Neural progenitor cell (in vitro differentiated cells): Measurements from ENCODE around the gene MYL10. TPM values are rescaled to one million over a fixed set of nuclear protein-coding genes. Genes with fewer than 3 reads are reported as not detected.

Experiments
- DNase-seq: peaks from one replicate; pipeline ENCODE4 v3.0.0-alpha.2; 2016; ENCODE audit warnings: low spot score
- H2AFZ ChIP-seq: fragments of 200-600 bp; sonication (generic); replicated peaks from 2 replicates; pipeline ENCODE4 v1.6.1; 2016; ENCODE audit warnings: antibody characterized with exemption
- H3F3A ChIP-seq: fragments of 200-600 bp; sonication (generic); 2 replicates; pipeline ENCODE4 v1.6.1; 2016; ENCODE audit warnings: antibody characterized with exemption, low read depth
- H3K27ac ChIP-seq: fragments of 200-600 bp; sonication (generic); 2 replicates; pipeline ENCODE4 v1.5.1; 2016; ENCODE audit warnings: mild to moderate bottlenecking
- H3K27me3 ChIP-seq: fragments of 200-600 bp; sonication (generic); 2 replicates; pipeline ENCODE4 v1.6.1; 2016; ENCODE audit warnings: mild to moderate bottlenecking, moderate library complexity
- H3K36me3 ChIP-seq: fragments of 200-600 bp; sonication (generic); 2 replicates; pipeline ENCODE4 v1.5.1; 2016
- H3K4me1 ChIP-seq: fragments of 200-600 bp; sonication (generic); 2 replicates; pipeline ENCODE4 v1.6.1; 2016; ENCODE audit warnings: mixed run types
- H3K4me2 ChIP-seq: fragments of 200-600 bp; sonication (generic); 2 replicates; pipeline ENCODE4 v1.6.1; 2016
- H3K4me3 ChIP-seq: fragments of 200-600 bp; sonication (generic); 2 replicates; pipeline ENCODE4 v1.5.1; 2016
- H3K79me2 ChIP-seq: fragments of 200-600 bp; sonication (generic); 2 replicates; pipeline ENCODE4 v1.6.1; 2016; ENCODE audit warnings: low read depth
- H3K9ac ChIP-seq: fragments of 200-600 bp; sonication (generic); 2 replicates; pipeline ENCODE4 v1.6.1; 2016
- H3K9me3 ChIP-seq: fragments of 200-600 bp; sonication (generic); 2 replicates; pipeline ENCODE4 v1.5.1; 2016; ENCODE audit warnings: low read depth
- H4K20me1 ChIP-seq: fragments of 200-600 bp; sonication (generic); 2 replicates; pipeline ENCODE4 v1.6.1; 2016; ENCODE audit warnings: low read depth
- H3K27ac Mint-ChIP-seq: 3 replicates; pipeline ENCODE4 v1.8.0; 2021; ENCODE audit warnings: mixed read lengths
- H3K27me3 Mint-ChIP-seq: 2 replicates; pipeline ENCODE4 v1.8.0; 2022; ENCODE audit warnings: low read depth, mild to moderate bottlenecking, inconsistent platforms, moderate library complexity, mixed read lengths; ENCODE audit not compliant: insufficient read depth
- H3K36me3 Mint-ChIP-seq: 3 replicates; pipeline ENCODE4 v1.8.0; 2021; ENCODE audit warnings: mixed read lengths
- H3K4me1 Mint-ChIP-seq: 3 replicates; pipeline ENCODE4 v1.8.0; 2021; ENCODE audit warnings: mixed read lengths
- H3K4me3 Mint-ChIP-seq: 3 replicates; pipeline ENCODE4 v1.8.0; 2021; ENCODE audit warnings: mild to moderate bottlenecking, moderate library complexity, mixed read lengths
- H3K9me3 Mint-ChIP-seq: 3 replicates; pipeline ENCODE4 v1.8.0; 2020; ENCODE audit warnings: mixed read lengths
- CTCF ChIP-seq: fragments of 200-600 bp; sonication (generic); IDR thresholded peaks from 2 replicates; pipeline ENCODE4 v1.5.1; 2017; ENCODE audit warnings: antibody characterized with exemption, mild to moderate bottlenecking
- EZH2 ChIP-seq: fragments of 200-600 bp; sonication (generic); IDR thresholded peaks from 2 replicates; pipeline ENCODE4 v1.6.1; 2017; ENCODE audit warnings: antibody characterized with exemption, mild to moderate bottlenecking, moderate library complexity
- EZH2phosphoT487 ChIP-seq: fragments of 200-600 bp; sonication (generic); IDR thresholded peaks from 2 replicates; pipeline ENCODE4 v1.6.1; 2017; ENCODE audit warnings: antibody characterized with exemption
- total RNA-seq: library from RNA; depleted of rRNA; stranded (reverse); fragments of >200 nt; gene quantifications from 2 replicates; pipeline ENCODE4 v1.2.3, GENCODE V29; 2015; ENCODE audit warnings: low replicate concordance

MYL10 gene
- total RNA-seq, 1 donor from 2014 or later, result not detected

- TF ChIP-seq CTCF (no peak), EZH2phosphoT487 (no peak), EZH2 (no peak)
- no peak overlapping the region for H3K27ac ChIP-seq
- H4K20me1 ChIP-seq, result no peaks in the 10 kb centered on the region
- H3K9me3 ChIP-seq, result no peaks in the 10 kb centered on the region
- H2AFZ ChIP-seq, result no peak overlapping the region
- Mint-ChIP-seq H3K27ac (no peak overlapping the region), H3K36me3 (no peaks in the 10 kb centered on the region), H3K27me3 (peaks cover 7% of the 10 kb centered on the region), H3K4me1 (peaks cover 6% of the 10 kb centered on the region), H3K9me3 (peaks cover 14% of the 10 kb centered on the region), H3K4me3 (no peak overlapping the region)
- H3K9ac ChIP-seq, result no peak overlapping the region
- H3F3A ChIP-seq, result no peaks in the 10 kb centered on the region
- H3K4me3 ChIP-seq, result no peak overlapping the region
- no peak overlapping the region for H3K4me2 ChIP-seq
- no peaks in the 10 kb centered on the region for H3K4me1 ChIP-seq
- no peaks in the 10 kb centered on the region for H3K27me3 ChIP-seq
- no peaks in the 10 kb centered on the region for H3K36me3 ChIP-seq
- DNase-seq, result no peak
- no peaks in the 10 kb centered on the region for H3K79me2 ChIP-seq
These were observed 50.5 kb downstream of the MYL10 start for GRCh38 chr7:101578552-101578951.

GRCh38 chr7:101576998-101577397, 52.1 kb downstream of the MYL10 start:
- H2AFZ ChIP-seq, result no peak overlapping the region
- no peak overlapping the region for H3K4me3 ChIP-seq
- no peak overlapping the region for H3K4me3 Mint-ChIP-seq
- H3K4me1 Mint-ChIP-seq, result peaks cover 6% of the 10 kb centered on the region
- H3K36me3 Mint-ChIP-seq, result no peaks in the 10 kb centered on the region
- no peaks in the 10 kb centered on the region for H3K79me2 ChIP-seq
- no peak overlapping the region for H3K27ac Mint-ChIP-seq
- no peak overlapping the region for H3K4me2 ChIP-seq
- H3K9me3 Mint-ChIP-seq, result peaks cover 14% of the 10 kb centered on the region
- DNase-seq, result no peak
- H3F3A ChIP-seq, result no peaks in the 10 kb centered on the region
- peaks cover 4% of the 10 kb centered on the region for H3K9me3 ChIP-seq
- no peaks in the 10 kb centered on the region for H4K20me1 ChIP-seq
- H3K36me3 ChIP-seq, result no peaks in the 10 kb centered on the region
- no peak for TF ChIP-seq EZH2phosphoT487
- no peak for TF ChIP-seq EZH2
- no peak for TF ChIP-seq CTCF
- H3K27me3 Mint-ChIP-seq, result peaks cover 3% of the 10 kb centered on the region
- no peaks in the 10 kb centered on the region for H3K4me1 ChIP-seq
- H3K27ac ChIP-seq, result no peak overlapping the region
- no peaks in the 10 kb centered on the region for H3K27me3 ChIP-seq
- no peak overlapping the region for H3K9ac ChIP-seq

- no peak for DNase-seq
- no peak overlapping the region for H3K9ac ChIP-seq
- H3K4me1 ChIP-seq, result no peaks in the 10 kb centered on the region
- H3F3A ChIP-seq, result no peaks in the 10 kb centered on the region
- no peaks in the 10 kb centered on the region for H3K79me2 ChIP-seq
- H3K4me3 ChIP-seq, result no peak overlapping the region
- no peak overlapping the region for H2AFZ ChIP-seq
- no peak for TF ChIP-seq EZH2
- no peak for TF ChIP-seq EZH2phosphoT487
- no peak for TF ChIP-seq CTCF
- H3K27me3 Mint-ChIP-seq, result peaks cover 3% of the 10 kb centered on the region
- H4K20me1 ChIP-seq, result no peaks in the 10 kb centered on the region
- H3K9me3 Mint-ChIP-seq, result peaks cover 16% of the 10 kb centered on the region
- H3K4me1 Mint-ChIP-seq, result peaks cover 6% of the 10 kb centered on the region
- H3K9me3 ChIP-seq, result peaks cover 4% of the 10 kb centered on the region
- H3K4me2 ChIP-seq, result no peak overlapping the region
- H3K27me3 ChIP-seq, result no peaks in the 10 kb centered on the region
- no peak overlapping the region for H3K27ac ChIP-seq
- H3K36me3 Mint-ChIP-seq, result no peaks in the 10 kb centered on the region
- no peak overlapping the region for H3K4me3 Mint-ChIP-seq
- no peak overlapping the region for H3K27ac Mint-ChIP-seq
- H3K36me3 ChIP-seq, result no peaks in the 10 kb centered on the region
These were observed 53.4 kb downstream of the MYL10 start for GRCh38 chr7:101575721-101576120.
